HG03520 (cell line): ENCODE measurements around the gene PPM1K.

ENCODE experiments used
- ATAC-seq: cut with Tn5 transposase; IDR thresholded peaks from one replicate; pipeline ENCODE4 v1.9.1; 2021; ENCODE audit warnings: mild to moderate bottlenecking, moderate library complexity; ENCODE audit not compliant: unreplicated experiment

The PPM1K gene

DNA sequence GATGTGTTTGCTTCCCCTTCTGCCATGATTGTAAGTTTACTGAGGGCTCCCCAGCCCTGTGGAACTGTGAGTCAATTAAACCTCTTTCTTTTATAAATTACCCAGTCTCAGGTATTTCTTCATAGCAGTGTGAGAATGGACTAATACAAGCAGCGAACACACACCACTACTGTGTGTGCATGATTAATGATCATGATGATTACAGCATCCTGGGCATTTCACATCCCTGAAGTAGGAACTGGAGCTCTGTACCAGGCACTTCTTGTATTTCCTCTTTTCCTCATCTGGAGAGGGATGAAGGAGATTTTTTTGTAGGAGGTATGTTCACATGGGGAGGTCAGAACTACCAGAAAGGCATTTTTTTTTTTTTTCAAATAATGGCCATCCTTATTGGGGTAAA, 60.8 kb downstream of the PPM1K start:
- ATAC-seq: no peak

DNA sequence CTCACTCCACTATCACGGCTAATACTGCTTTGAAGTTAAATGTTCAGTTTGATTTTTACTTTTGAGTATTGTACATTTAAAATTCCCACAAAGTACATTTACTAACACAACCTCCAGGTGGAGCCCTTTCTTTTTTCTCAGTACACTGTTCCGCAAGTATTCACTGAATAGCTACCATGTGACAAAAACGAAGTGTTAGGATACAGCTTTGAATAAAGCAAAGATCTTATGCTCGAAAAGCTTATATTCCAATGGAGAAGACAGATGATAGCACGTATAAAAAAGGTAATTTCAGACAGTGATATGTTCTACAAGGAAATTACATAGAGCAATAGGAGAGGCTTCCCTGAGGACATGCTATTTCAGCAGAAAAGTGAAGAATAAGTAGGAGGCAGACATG, 65.3 kb downstream of the PPM1K start:
- ATAC-seq: peak; percentile 63

DNA sequence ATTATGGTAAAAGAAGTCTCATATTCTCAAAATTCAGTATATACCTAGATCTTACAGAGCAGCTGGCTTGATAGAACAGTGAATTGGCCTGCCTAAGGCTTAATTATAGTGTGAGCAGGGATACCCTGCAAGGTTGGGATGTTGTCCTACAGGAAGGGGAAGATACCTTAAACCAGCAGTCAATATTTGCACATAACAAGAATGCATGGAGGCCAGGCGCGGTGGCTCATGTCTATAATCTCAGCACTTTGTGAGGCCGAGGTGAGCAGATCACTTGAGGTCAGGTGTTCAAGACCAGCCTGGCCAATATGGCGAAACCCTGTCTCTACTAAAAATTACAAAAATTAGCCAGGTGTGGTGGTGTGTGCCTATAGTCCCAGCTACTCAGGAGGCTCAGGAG, 67.2 kb downstream of the PPM1K start:
- ATAC-seq: no peak

DNA sequence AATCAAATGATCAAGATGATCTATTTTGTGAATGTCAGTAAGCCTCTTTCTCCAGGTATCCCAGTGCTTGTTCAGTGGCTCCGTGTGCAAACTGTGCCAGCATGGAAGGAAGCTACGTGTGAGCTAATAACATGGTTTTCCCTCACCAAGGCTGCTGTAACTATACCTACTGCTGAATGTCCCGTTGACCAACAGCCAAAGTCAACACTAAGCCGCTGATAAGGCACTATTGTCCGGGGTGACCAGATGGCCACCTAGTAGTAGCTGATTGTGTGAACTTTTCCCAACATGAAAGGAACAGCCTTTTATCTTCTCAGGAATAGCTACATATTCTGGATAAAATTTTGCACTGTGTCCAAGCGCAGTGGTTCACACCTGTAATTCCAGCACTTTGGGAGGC, 68.0 kb downstream of the PPM1K start:
- ATAC-seq: no peak

DNA sequence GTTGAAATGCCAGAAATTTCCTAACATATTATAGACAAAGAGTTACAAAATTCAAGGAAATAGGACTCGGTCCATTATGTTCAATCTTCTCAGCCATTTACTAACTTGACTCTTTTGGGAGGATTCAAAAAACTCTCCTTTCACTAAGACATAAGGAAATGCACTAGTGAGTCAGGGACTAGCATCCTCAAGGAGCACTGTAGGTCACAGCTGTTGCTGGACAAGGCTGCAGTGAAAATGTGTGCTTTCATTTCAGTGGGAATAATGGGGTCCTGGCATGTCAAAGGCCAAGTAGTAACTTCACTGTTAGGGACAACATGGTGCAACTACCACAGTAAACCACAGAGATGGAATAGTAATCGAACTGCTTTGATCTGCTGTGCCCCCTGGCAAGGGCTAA, 69.0 kb downstream of the PPM1K start:
- no peak for ATAC-seq

DNA sequence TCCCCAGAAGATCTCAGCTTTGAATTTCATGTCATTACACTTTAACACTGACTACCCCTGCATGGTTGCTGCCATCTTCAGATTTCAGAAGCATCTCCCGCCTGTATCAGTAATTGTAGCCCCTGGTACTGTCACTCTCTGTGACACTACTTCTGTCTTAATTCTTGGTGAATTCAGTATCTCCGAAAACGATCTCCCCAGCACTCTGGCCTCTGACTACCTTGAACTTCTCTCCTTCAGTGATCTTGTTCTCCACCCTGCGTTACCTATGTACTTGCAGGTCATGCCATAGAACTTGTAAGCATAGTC, 72.2 kb downstream of the PPM1K start:
- ATAC-seq: no peak

DNA sequence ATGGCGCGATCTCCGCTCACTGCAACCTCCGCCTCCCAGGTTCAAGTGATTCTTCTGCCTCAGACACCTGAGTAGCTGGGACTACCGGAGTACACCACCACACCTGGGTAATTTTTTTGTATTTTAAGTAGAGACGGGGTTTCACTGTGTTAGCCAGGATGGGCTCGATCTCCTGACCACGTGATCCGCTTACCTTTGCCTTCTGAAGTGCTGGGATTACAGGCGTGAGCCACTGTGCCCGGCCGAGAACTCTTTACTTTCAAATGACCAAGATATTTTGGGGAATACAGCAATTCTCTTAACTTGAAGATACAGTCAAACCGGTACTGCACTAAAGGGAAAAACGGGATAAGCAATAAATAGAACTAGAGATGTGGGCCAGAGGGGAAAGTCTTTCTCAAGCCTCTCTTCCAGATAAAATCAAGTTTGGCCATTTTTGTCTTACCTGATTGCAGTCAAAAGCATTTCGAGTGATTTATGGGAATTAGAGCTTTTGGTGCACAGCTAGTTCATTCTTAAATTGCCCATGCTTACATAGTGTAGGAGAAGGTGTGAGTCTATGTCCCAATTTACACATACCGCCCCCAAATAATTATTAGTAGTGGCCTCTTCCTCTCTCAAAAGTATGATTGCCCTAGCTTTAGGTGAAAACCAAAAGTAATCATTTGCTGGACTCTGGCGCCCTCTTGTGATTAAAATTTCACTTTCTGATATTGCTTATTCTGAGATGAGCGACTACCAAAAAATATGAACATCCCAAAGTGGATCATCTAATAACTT, 72.7 kb downstream of the PPM1K start:
- ATAC-seq: no peak

DNA sequence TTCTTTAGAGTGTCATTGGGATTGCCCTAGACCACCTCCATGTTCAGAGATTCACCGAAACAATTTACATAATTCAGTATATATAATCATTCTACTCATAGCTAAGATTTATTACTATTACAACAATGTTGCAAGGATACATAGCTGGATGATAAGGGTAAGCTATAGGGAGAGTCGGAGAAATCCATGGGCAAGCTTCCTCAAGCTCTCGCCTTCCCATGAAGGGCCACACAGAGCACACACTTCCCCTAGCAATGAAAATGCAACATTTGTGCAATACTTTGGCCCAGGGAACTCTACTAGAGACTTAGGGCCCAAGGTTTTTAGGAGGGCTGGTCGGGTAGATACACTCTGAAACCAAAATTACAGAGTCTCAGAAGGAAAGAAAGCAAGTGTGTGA, 76.2 kb downstream of the PPM1K start:
- no peak for ATAC-seq
